ENCODE data around the gene PLTP.

GRCh38 chr20:45892828-45893500, 19.0 kb downstream of the PLTP start:
- no peak for TF ChIP-seq CTCF (conservative IDR thresholded peaks at IDR 0.05)
- TF ChIP-seq ZFX (IDR thresholded peaks at IDR 0.05), result no peak

Data from C4-2B (cell line).